HG03196 (cell line): Measurements from ENCODE around the gene PRRC2B.

Source experiments
- ATAC-seq: cut with Tn5 transposase; IDR thresholded peaks from one replicate; pipeline ENCODE4 v1.9.1; 2021; ENCODE audit not compliant: unreplicated experiment

Gene PRRC2B

DNA sequence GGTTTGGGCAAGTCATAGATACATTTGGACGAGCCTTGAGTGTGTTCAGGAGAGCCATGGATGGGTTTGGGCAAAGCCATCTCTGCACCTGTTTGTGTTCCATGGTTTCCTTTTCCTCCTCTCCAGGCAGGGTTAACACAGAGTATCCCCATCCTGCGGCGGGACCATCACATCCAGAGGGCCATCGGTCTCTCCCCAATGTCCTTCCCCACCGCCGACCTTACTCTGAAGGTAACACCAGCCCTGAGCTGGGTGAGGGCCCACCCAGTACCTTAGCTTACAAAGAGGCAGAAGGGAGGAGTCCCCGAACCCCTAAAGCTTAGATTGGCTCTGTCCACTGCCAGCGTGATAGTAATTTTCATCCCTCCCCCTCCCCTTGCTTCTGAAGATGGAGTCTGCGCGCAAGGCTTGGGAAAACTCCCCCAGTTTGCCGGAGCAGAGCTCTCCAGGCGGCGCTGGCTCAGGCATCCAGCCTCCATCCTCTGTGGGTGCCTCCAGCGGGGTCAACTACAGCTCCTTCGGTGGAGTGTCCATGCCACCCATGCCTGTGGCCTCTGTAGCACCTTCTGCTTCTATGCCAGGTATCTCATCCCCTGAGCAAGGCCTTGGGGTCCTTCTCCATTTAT lies 90.8 kb downstream of the PRRC2B start:
- no peak for ATAC-seq

DNA sequence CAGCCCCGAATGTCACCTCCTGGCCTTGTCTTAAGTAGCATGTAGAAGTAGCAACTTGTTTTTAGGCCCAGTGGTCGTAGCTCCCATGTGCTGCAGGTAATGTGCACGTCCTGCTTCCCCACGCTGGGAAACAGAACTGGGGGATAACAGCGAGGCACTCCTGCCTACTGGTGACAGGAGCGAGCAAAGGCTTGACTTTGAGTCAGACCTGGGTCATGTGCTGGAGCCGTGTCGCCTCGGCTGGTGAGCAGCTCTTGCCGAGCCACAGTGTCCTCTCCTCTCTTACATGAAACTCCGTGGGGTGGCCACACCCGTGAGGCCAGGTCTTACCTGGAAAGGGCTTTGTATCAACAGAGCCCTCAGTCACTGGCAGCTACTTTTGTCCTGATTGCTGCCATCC lies 91.3 kb downstream of the PRRC2B start:
- ATAC-seq = no peak

DNA sequence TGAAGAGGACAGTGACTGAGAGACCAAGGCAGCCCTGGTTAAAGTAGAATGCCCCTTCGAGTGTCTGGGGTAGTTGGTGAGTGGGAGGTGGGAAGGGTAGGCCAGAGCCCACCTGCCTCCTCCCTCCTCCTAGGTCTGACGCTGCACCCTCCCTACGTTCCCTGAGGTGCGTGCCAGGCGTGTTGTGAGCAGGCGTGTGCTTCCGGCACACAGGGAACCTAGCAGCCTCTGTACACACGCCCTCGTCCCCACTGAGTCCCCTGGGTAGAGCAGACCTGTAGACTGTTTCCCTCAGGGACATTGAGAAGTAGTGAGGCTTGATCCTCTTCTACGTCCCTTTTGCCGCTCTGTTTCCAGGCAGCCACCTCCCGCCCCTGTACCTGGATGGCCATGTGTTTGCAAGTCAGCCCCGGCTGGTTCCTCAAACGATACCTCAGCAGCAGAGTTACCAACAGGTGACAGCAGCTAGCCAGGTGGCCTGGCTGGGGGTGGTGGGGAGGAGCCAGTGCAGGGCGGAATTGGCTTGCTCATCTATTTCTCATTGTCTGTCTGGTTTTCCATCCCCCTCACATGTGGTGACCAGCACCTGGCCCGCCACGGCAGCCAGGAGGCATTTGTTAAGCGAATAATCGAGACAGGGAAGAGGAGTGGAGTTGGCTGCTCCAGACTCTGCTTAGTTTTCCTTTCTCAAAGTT lies 92.0 kb downstream of the PRRC2B start:
- ATAC-seq = no peak

DNA sequence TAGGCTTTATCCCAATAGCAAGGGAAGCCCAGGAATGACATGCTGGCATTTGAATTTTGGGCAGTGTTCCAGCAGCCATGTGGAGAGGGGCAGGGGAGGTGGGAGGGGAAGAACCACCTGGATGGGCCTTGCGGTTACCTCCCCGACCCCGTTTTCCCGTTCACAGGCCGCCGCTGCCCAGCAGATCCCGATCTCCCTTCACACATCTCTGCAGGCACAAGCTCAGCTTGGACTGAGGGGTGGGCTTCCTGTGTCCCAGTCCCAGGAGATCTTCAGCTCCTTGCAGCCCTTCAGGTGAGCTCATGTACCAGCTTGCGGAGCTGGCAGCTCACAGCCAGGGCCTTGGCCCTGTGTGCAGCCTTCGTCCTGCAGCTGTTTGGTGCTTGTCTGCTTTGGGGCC lies 93.1 kb downstream of the PRRC2B start:
- ATAC-seq = no peak

DNA sequence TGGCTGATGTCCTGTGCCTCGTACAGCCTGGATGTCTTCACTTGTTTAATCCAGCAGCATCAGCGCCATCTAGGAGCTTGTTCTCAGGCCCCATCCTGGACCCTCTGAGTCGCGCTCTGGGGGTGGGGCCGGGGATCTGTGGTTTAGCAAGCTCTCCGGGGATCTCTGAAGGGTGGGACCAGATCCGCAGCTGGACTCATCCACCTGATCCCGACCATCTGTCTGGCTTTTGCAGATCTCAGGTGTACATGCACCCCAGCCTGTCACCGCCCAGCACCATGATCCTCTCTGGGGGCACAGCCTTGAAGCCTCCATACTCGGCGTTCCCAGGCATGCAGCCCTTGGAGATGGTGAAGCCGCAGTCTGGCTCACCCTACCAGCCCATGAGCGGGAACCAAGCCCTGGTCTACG lies 93.7 kb downstream of the PRRC2B start:
- no peak for ATAC-seq

DNA sequence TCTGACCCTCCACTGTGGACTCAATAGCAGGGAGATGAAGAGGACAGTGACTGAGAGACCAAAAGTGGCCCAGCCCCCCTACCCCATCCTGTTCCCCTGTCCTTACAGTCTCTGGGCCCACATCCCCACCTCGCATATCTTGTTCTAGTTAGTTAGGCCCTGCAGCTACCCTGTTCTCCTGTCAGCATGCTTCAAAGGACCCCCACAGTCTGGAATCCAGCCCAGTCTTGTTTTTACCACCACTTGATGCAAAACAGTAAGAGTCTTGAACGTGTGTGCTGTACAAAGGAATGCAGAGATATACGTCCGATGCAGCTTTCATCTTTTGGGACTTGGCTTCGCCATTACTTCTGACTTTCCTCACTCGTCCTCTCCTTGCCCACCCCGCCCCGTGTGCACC lies 96.6 kb downstream of the PRRC2B start:
- ATAC-seq = no peak

DNA sequence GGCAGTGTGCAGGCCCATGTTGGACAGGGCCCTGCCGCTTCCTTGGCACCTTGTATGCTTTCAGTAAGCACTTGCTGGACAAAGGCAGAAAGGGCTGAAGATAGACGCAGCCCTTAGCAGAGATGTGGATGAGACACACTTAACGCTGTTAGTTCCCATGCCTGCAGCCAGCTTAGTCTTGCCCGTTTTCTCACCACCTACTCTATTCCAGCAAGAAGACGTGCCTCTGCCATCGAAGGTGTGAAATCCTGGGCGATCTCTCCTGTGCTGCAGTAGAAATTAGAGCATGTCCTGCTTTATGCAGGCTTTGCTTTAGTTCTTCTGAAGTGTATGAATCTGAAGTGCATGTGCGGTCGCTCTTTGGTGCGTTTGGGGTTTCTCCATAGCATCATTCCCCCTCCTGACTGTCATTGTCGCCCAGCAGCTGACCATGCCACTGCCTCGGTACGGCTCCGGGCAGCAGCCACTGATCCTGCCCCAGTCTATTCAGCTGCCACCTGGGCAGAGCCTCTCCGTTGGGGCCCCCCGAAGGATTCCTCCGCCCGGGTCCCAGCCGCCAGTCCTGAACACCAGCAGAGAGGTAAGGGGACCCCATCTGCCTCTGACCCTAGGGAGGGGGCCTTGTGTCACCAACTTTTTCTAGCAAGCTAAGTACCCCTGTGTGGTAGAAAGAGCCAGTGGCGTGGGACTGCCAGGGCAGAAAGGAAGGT lies 97.3 kb downstream of the PRRC2B start:
- ATAC-seq = no peak

DNA sequence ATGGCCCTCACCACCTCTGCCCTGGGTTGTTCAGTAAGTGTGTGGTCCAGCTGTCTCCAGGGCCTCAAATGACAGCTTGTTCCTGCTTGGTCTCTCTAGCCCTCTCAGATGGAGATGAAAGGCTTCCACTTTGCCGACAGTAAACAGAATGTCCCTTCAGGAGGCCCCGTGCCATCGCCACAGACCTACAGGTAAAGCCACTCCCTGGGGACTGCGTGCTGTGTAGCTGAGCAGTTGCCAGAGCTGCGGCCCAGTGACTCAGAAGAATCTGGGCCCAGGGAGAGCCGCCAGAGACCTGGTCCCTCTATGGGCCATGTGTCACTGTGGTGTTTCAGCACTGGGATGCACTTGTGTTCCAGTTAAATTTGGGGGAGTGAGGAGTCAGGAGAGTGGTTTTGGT lies 98.2 kb downstream of the PRRC2B start:
- ATAC-seq = no peak

DNA sequence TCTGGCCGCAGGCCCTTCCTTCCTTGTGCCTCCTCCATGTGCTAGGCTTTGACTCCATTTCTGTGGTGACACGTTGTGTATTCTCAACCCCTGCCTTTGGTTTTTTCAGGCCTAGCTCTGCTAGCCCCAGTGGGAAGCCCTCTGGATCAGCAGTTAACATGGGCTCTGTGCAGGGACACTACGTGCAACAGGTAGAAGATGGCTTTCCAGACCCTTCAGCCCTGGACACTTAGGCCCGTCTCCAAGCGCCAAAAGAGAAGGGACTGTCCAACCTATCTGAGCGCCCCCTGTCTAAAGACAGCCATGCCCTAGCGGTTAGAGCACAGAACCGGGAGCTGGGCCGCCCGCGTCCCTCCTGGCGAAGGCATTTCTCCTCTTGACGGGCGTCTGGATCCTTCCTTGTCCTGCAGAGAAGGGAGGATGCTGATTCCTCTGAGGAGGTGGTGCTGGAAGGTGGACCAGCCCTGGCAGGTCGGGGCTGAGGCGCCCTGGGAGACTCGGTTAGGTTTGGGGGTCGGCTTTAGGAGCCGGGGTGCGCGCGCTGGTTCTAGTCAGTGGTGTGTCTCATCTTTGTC lies 100.5 kb downstream of the PRRC2B start:
- ATAC-seq = no peak

DNA sequence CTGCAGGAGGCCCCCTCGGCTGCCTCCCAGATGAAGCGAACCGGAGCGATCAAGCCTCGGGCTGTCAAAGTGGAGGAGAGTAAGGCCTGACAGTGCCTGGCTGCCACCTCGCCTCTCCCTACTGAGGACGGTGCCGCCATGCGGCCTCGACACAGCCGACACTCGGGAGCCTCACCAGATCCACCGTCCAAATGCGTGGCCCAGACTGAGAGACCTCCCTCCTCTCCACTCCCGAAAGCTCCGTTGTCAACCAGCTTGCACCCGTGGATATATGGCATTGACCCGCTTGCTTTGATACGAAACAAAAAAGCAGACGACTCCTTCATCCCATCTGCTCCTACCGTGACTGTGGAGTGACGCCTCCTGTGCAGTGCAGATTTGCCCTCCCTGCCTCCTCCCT lies 101.9 kb downstream of the PRRC2B start:
- no peak for ATAC-seq

DNA sequence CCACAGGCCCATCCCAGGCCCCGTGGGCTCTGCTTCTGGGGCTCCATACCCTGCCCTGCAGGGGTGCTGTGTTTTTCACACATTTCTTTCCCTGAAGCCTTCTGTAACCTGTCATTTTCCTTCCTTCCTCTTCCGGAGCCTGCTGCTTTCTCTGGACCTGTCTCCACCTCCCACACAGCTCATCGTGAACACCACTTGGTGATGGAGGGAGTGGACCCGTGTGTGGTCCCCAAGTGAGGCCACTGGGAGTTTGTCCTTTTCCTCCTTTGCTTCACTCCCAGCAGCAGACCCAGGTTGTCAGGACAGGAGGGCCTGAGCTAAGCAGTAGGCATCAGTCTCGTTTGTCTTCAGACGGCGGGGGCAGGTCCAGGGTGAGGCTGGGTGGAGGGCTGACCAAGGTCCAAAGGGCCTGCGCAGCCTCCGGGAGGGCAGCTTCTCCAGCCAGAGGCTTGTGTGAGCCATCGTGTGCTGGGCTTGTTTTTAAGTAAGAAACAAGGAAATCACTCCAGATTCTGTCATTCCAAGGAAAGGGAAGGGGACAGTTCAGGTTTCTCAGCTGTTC lies 103.0 kb downstream of the PRRC2B start:
- ATAC-seq = no peak

DNA sequence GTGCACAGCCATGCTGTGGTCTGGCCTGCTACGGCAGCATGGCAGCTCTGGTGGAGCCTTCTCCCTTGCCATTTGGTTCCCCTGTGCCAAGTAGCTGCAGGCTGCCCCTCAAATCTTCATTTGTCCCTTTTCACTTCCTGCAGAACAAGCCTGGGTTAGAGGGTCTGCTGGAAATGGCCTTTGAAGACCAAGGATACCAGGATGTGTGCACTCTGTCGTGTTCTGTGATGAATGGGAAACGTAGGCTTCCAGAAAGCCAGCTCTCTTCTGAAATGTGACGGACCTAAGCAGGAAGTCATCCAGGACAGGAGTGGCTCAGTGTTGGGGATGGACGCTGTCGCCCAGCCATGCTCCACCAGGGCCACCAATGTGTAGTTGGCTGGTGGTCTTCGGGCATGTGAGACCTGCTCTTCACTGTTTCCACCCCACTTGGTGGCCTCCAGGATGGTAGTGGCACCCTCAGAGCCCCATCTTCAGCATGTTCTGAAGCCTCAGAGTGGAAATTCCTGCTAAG lies 105.4 kb downstream of the PRRC2B start:
- ATAC-seq = no peak

DNA sequence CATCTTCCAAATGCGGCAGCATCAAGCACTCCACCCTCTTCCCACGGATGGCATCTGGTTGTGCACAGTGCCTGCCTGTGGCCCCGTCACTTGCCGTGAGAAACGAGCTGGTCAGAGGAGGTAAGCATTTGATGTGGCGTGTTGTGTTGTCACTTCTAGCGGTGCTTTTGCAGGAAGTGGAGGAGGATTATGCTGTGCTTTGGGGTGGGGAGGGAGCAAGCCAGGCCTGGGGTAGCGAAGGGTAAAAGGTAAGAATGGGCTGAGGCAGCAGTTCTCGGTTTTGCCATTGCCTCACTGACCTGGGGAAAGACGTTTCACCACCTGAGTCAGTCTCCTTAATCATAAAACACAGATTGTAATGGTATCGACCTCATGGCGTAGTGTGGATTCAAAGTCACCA lies 106.5 kb downstream of the PRRC2B start:
- ATAC-seq = no peak

DNA sequence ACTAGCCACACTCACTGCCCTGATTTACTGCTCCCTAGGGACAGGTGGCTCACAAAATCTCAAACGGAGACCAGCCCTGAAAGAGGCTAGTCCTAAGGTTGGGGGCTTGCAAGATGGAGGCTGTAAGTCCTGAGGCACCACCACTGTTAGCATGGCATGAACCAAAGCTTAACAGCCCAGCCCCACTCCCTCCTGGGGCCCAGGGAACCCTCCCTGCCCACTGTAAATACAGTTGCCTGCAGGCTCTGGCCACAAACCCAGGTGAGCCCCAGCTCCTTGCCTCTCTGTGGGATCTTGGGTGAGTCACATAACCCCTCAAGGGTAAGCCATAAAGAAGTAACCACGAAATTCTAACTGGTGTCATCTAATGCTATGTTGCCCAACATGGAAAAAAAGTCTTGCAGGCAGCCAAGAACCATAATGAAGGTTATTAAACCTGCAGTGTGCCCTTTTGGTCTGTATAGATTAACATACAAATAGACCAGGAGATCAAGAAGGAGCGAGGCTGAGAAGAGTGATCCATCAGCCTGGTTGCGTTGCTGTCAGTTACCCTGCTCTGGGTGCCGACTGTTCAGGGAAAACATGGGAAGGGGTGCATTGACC lies 107.2 kb downstream of the PRRC2B start:
- ATAC-seq = no peak

DNA sequence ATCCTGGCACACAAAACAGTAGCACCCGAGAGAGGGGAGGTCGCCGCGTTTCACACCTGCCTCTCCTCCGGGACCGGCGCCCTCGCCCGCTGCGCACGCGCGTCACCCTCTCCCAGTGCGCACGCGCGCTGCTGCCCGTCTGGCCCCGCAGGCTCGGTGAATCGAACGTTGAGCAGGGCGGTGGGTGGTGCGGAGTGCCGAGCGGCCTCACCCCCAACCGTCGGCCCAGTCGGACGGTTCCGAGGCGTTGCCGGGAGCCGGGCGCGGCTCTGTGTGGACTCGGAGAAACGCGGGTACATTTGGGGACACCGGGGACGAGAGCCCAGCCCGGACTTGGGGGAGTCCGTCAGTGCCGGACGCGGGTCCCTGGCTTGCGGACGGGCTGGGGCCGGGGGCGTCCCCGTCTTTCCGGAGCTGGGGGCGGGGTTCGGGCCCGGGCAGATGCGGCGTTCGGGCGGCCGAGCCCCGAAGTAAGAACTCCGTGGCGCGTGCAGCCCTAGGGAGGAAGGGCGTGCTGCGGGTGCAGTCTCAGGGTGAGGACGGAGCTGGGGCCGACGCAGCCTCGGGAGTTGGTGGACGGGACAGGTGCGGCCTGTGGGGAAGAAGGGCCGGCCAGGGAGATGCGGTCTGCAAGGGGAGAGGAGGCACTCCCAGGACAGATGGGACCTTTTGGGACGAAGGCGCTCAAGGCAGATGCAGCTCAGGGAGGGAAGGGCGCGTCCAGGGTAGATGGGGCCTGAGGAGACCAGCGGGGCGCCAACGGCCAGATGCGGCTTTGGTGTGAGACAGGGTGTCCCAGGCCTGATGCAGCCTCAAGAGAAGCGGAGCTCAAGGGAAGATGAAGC lies 109.1 kb downstream of the PRRC2B start, which contains the start of gene POMT1:
Gene POMT1, plus strand, starts transcription at position 138 of the 845 bp plus-strand sequence. CDS start 1,301 bp downstream, outside the sequence.
- ATAC-seq = peak; percentile 71

DNA sequence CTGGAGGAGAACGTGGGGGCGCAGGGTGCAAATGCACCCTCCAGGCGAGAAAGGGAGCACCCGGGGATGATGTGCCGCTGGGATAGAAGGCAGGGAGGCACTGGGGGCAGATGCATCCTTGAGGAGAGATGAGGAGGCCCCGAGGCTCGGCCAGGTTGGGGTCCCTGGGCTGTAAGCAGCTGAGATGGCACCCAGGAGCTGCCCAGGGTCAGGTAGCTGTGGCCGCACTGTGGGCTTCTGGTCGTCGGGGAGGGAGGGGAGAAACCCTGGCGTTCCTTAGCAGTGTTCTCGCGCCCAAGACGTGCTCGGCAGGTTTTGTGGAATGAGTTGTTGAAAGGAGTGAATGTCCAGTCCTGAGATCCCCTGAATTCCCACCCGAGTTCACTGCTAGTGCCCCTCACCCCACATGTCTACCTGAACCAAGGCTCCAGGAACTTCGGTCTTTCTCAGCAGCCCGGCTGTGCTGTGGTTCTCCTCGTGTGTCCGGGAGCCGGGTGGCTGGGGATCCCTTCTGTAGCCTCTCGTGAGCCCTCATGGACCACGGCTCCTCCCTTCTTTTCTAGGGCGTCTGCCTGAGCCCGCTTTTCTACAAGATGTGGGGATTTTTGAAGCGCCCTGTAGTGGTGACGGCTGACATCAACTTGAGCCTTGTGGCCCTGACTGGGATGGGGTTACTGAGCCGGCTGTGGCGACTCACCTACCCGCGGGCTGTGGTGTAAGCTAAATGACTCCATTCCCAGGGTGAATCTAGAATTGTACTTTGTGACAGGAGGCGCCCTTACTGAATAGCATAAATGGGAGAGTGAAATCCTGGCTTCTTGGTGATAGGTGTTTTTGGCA lies 110.0 kb downstream of the PRRC2B start:
- no peak for ATAC-seq

DNA sequence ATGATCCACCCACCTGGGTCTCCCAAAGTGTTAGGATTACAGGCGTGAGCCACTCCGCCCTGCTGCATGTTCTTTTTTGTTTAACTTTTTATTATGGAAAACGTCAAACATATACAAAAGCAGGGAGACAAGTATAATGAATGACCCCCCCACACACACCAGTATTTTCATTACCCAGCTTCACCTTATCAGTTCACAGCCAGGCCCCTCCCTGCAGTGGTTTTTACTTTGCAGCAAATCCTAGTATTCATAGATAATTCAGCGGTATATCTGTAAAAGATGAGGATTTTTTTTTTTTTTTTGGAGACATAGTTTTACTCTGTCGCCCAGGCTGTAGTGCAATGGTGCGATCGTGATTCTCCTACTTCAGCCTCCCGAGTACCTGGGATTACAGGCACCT lies 111.1 kb downstream of the PRRC2B start:
- no peak for ATAC-seq

DNA sequence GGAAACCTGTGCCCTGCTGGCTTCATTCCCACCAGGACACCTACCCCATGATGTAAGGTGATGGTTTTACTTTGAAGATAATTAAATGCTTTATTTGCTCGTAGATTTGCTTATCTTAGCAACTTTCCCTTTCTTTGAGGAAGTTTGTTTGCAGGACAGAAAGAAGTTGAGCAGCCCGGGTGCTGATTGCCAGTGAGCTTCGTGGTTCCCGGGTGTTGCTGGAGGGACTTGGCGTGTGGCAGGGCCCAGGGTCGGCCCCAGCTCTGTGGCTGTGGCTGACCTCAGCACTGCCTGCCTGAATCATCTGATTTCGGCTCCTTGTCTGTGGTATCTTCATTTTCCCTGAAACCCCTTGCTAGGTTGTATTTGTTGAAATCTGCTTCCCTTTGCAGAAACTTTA lies 117.5 kb downstream of the PRRC2B start:
- ATAC-seq = no peak

DNA sequence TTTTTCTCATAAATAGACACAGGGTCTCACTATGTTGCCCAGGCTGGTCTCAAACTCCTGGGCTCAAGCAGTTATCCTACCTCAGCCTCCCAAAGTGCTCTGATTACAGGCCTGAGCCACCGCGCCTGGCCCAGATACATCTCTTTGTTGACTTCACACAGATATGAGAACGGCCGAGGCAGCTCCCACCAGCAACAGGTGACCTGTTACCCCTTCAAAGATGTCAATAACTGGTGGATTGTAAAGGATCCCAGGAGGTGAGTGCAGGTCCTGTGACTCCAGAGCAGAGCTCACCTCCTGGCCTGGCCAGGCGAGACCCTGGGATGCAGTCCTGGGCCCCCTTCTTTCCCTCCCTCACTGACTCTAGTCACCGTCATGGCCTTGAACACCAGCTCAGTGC lies 118.0 kb downstream of the PRRC2B start:
- no peak for ATAC-seq
